SW 1271 (cell line): ENCODE data around the gene ZHX3.

Experiments
- DNase-seq, 2 experiments: peaks; one replicate each; lab custom pipeline; 2025; lab: John Stamatoyannopoulos, UW

ZHX3 gene

DNA sequence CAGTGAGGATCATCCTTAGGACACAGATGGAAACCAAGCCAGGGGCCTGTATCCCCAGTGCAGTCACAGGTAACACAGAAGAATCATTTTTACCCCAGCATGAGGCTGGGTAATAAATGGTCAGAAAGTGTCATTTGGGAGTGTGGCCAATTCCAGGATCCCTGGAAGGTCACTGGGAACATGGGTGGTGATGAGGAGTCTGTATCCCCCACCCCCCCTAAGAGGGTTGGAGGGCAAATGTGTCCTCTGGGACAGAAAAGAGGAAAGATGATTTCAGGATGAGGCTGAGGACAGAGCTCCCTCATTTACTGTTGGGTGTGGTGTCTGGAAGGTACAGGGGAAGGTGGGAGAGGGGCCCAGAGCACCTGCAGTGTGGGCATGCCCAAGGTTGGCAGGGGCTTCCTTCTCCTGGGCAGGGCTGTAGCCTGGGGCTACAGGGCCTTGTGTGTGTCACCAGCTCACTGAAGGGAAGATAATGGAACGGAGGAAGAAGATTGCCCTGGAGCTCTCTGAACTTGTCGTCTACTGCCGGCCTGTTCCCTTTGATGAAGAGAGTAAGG, 145.7 kb downstream of the ZHX3 start:
- DNase-seq: no peak

DNA sequence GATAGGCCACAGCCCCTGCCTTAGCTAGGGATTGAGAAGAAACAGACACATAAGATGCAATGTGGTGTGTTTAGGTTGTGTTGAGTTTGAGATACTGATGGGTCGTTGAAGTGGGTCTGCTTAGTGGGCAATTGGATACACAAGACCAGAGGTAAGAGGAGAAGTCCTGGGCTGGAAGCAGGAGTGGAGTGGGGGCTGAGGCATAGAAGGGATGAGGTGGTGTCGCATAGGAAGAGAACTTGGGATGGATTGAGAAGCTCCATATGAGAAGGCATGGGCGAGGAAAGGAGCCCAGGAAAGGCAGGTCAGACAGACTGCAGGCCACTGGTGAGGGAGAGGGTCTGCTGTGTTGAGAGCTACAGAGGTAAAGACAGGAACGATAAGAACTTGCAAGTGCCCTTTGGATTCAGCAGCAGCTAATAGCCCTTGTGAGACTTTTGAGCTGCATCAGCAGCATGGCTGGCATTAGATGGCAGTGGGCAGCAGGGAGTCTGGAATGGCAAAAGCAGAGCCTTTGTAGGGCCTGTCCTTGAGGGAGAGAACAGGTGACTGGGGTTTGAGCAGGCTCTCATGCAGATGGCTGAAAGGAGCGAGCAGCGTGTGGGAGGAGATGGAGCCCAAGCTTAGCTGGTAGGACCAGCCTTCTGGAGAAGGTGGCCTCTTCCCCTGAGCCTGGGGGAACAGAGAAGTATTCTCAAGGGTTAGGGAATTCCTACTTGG, 147.0 kb downstream of the ZHX3 start:
- DNase-seq: no peak

DNA sequence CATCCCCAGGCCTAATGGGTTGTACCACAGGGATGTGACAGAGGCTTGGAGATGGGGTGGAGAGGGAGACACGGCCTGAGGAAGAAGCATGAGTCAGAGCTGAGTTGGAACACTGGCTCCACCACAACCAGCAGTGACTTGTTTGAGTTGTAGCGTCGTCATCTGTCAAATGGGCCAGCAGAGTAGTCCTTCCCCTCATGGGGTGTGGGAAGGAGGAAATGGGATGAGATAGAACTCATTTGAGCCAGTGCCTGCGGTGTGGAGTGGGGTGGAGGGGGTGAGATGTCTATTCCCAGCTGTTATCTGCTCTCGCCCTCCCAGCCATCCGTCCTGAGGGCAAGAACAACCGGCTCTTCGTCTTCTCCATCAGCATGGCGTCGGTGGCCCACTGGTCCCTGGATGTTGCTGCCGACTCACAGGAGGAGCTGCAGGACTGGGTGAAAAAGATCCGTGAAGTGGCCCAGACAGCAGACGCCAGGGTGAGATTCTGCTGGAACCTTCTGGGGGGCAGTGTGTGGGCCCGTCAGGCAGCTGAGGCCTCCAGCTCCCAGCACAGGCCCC, 147.7 kb downstream of the ZHX3 start:
- DNase-seq: no peak

DNA sequence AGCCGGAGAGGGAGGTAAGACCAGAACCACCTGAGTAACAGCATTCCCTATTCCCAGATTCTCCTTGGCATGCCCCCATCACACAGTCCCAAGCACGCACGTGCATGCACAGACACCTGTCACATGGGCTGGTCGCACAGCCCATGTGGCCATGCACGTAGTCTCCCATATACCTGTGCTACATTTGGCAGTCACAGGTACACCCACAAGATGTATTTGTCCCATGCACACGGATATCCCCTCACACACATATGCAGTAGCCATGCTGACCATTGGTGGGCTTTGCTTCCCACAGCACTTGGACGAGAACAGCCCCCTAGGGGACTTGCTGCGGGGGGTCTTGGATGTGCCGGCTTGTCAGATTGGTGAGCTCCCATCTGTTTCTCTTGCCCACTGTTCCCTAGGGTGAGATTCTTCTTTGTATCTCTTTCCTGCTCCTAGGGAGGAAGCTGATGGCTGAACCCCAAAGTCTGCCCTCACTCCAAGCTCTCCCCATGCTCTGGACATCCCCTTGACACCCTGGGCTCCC, 148.3 kb downstream of the ZHX3 start:
- DNase-seq: no peak

DNA sequence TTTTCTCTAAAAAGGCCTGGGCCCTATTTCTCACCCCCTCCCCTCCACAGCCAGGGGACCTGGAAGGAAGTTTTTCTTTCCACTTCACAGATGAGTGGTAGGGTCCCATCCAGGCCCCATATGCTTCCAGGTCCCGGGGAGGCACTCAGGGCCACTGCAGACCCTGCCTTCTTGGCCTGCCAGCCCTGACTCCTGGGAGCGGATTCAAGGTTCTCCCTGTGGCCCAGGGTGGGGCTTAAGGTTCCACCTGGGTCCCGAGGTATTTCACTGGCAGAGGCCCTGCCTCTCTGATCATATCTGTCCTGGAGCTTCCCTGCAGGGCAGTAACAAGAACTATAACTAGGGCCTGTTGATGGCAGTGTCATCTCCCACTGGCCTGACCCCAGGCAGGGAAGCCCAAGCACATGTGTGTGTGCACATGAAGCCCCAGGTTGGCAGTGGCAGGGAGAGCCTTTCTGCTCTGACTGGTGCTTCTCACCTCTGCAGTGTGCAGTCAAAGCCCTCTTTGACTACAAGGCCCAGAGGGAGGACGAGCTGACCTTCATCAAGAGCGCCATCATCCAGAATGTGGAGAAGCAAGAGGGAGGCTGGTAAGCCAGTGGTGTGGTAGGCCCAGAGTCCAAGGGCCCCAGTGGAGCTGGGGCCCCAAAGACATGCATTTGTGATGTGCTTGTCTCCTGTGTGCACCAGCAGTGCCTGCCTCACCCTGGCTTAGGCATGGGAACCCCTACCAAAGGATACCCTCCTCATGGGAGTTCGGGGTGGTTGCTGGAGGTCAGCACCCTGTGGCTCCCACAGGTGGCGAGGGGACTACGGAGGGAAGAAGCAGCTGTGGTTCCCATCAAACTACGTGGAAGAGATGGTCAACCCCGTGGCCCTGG, 149.0 kb downstream of the ZHX3 start:
- no peak for DNase-seq

GRCh38 chr20:41167481-41168253, 149.9 kb downstream of the ZHX3 start:
- no peak for DNase-seq

DNA sequence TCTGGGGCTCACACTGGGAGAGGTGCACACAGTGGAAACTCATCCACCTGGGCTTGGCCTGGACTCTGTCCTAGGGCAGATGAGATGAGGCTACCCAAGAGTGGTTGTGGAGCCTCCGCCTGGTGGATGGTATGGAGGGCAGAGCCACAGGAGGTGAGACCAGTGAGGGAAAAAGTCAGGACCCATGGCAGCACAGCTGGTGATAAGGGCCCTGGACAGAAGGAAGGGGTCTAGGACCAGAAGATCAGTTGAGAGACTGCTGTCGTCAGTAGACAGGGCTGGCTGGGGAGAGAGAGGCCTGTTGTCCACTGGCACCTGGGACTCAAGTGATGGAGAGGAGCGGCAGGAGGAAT, 150.4 kb downstream of the ZHX3 start:
- no peak for DNase-seq

- no peak for DNase-seq
These were observed 151.1 kb downstream of the ZHX3 start for GRCh38 chr20:41166201-41167117.

GRCh38 chr20:41165001-41165882, 152.3 kb downstream of the ZHX3 start:
- DNase-seq: no peak

DNA sequence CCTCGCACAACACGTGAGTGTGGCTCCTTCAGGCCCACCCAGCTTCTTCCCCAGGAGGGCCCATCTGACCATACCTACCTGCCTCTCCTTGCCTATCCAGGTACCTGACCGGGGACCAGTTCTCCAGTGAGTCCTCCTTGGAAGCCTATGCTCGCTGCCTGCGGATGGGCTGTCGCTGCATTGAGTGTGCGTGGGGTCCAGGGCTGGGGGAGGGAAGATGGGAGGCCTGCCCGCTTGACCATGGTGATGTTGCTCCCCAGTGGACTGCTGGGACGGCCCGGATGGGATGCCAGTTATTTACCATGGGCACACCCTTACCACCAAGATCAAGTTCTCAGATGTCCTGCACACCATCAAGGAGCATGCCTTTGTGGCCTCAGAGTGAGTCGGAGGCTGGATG, 153.7 kb downstream of the ZHX3 start:
- DNase-seq: no peak

GRCh38 chr20:41162396-41162795, 155.1 kb downstream of the ZHX3 start:
- no peak for DNase-seq

- DNase-seq: no peak
These were observed 155.6 kb downstream of the ZHX3 start for GRCh38 chr20:41161886-41162285.

- DNase-seq: no peak
These were observed 156.8 kb downstream of the ZHX3 start for GRCh38 chr20:41160686-41161085.

- DNase-seq: no peak
These were observed 158.0 kb downstream of the ZHX3 start for GRCh38 chr20:41159547-41159946.

GRCh38 chr20:41158082-41158625, 159.4 kb downstream of the ZHX3 start:
- no peak for DNase-seq

GRCh38 chr20:41155261-41155660, 162.3 kb downstream of the ZHX3 start:
- DNase-seq: no peak

GRCh38 chr20:41154436-41155176, 162.9 kb downstream of the ZHX3 start:
- no peak for DNase-seq

DNA sequence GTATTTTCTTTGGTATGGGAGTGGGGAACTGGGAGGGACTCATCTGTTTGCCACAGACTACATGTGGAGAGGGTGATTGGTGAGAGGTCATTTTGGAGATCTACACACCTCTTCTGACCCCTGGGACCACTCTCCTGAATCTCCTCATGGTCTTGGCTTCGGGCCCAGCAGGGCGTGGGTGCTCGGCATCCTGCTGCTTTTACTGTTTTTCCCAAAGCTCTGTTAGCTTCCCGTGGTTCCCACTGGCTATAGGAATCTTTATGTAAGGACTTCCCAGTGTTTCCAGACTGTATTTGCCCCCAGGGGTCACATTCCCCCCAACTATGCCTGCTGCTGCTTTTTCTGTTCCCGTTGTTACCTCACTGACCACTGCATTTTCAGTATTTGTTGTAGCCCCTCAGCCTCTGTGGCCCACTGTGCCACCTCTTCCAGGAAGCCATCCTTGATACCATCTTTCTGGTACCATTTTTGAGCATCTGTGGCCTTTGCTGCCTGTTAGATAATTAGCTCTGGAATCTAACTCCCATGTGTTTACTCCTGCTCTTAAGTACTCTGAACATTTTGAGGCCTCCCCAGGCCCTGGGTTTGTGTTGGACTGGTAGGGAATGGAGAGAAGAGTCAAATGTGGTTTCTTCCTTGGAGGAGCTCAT, 165.3 kb downstream of the ZHX3 start:
- DNase-seq: no peak
